Measurements from ENCODE around the gene AFMID.

- TF ChIP-seq CTCF (IDR thresholded peaks at IDR 0.05) (no peak), POLR2A (IDR thresholded peaks at IDR 0.05) (no peak)
These were observed 22.9 kb downstream of the AFMID start for GRCh38 chr17:78210111-78210510.
